ENCODE data around the gene MCAT.
"Not testable (repeated sequence)": the region's sequence is repeated elsewhere in the genome, so short reads cannot be mapped to it uniquely, and the experiment has no call there.

MCAT gene

GRCh38 chr22:43127166-43127908 is 15.9 kb downstream of the MCAT start:
- no peak for DNase-seq (ENCODE audit: low spot score)

- no peak for DNase-seq (ENCODE audit: low spot score)
Observed at GRCh38 chr22:43126501-43127165, 16.6 kb downstream of the MCAT start.

- no peak for DNase-seq (ENCODE audit: low spot score)
Observed at GRCh38 chr22:43118953-43119458, 24.2 kb downstream of the MCAT start.

- no peak for DNase-seq (ENCODE audit: low spot score)
Observed at GRCh38 chr22:43118024-43118849, 25.0 kb downstream of the MCAT start.

GRCh38 chr22:43116932-43117331 is 26.3 kb downstream of the MCAT start:
- no peak for DNase-seq (ENCODE audit: low spot score)

- DNase-seq (ENCODE audit: low spot score), result no peak
Observed at GRCh38 chr22:43114958-43115357, 28.2 kb downstream of the MCAT start.

- no peak for DNase-seq (ENCODE audit: low spot score)
Observed at GRCh38 chr22:43113526-43114251, 29.5 kb downstream of the MCAT start.

- no peak for DNase-seq (ENCODE audit: low spot score)
Observed at GRCh38 chr22:43110927-43111623, 32.1 kb downstream of the MCAT start.

- DNase-seq (ENCODE audit: low spot score), result no peak
Observed at GRCh38 chr22:43110444-43110926, 32.7 kb downstream of the MCAT start, which contains the start of gene BIK. TSS of gene BIK (plus strand) at chr22:43110750. CDS start at chr22:43124023, 13,273 bp downstream.

- DNase-seq (ENCODE audit: low spot score), result no peak
Observed at GRCh38 chr22:43109921-43110443, 33.2 kb downstream of the MCAT start.

GRCh38 chr22:43109511-43109910 is 33.7 kb downstream of the MCAT start:
- DNase-seq (ENCODE audit: low spot score), result no peak

- no peak for DNase-seq (ENCODE audit: low spot score)
Observed at GRCh38 chr22:43106302-43106701, 36.9 kb downstream of the MCAT start.

- DNase-seq (ENCODE audit: low spot score), result not testable (repeated sequence)
Observed at GRCh38 chr22:43104950-43105349, 38.2 kb downstream of the MCAT start.

- DNase-seq (ENCODE audit: low spot score), result not testable (repeated sequence)
Observed at GRCh38 chr22:43104056-43104625, 39.1 kb downstream of the MCAT start.

- DNase-seq (ENCODE audit: low spot score), result no peak
Observed at GRCh38 chr22:43101306-43101705, 41.9 kb downstream of the MCAT start.

- no peak for DNase-seq (ENCODE audit: low spot score)
Observed at GRCh38 chr22:43100225-43100624, 43.0 kb downstream of the MCAT start.

GRCh38 chr22:43099095-43099494 is 44.1 kb downstream of the MCAT start:
- no peak for DNase-seq (ENCODE audit: low spot score)

- DNase-seq (ENCODE audit: low spot score), result no peak
Observed at GRCh38 chr22:43098356-43098755, 44.8 kb downstream of the MCAT start.

- no peak for DNase-seq (ENCODE audit: low spot score)
Observed at GRCh38 chr22:43096420-43096819, 46.8 kb downstream of the MCAT start.

- DNase-seq (ENCODE audit: low spot score), result no peak
Observed at GRCh38 chr22:43094551-43094950, 48.6 kb downstream of the MCAT start.
